Activated naive CD4-positive, alpha-beta T cell treated with anti-CD3 and anti-CD28 coated beads, Interleukin-2, amount 50 U/mL, for 24 hours (primary cell): ENCODE results near the gene ADAMTS10.
A peak's percentile ranks its signal among the peaks of the same experiment; 100 is the strongest.
"Not testable (repeated sequence)": the region's sequence is repeated elsewhere in the genome, so short reads cannot be mapped to it uniquely, and the experiment has no call there.

Experiments used
- H3K27ac Mint-ChIP-seq: one replicate; pipeline ENCODE4 v1.8.0; 2021; ENCODE audit warnings: mild to moderate bottlenecking, mixed read lengths
- H3K27me3 Mint-ChIP-seq: one replicate; pipeline ENCODE4 v1.8.0; 2021; ENCODE audit warnings: mixed read lengths
- H3K36me3 Mint-ChIP-seq: one replicate; pipeline ENCODE4 v1.8.0; 2021; ENCODE audit warnings: mixed read lengths
- H3K4me1 Mint-ChIP-seq: one replicate; pipeline ENCODE4 v1.8.0; 2021; ENCODE audit warnings: mixed read lengths
- H3K4me3 Mint-ChIP-seq: one replicate; pipeline ENCODE4 v1.8.0; 2021; ENCODE audit warnings: mild to moderate bottlenecking, mixed read lengths
- H3K9me3 Mint-ChIP-seq: one replicate; pipeline ENCODE4 v1.8.0; 2021; ENCODE audit warnings: mixed read lengths

Gene ADAMTS10

DNA sequence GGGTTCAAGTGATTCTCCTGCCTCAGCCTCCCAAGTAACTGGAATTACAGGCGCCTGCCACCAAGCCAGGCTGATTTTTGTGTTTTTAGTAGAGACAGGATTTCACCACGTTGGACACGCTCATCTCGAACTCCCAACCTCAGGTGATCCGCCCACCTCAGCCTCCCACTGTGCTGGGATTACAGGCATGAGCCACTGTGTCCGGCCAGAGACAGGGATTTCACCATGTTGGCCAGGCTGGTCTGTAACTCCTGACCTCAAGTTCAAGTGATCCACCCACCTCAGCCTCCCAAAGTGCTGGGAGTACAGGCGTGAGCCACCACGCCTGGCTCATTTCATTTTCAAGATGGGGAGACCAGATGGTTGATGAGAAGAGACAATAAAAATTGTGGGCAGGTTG lies 45.6 kb downstream of the ADAMTS10 start:
- H3K36me3 Mint-ChIP-seq, H3K27ac Mint-ChIP-seq, H3K27me3 Mint-ChIP-seq, H3K4me3 Mint-ChIP-seq, H3K9me3 Mint-ChIP-seq: not testable (repeated sequence)
- H3K4me1 Mint-ChIP-seq: peaks cover 31% of the 10 kb centered on the region

DNA sequence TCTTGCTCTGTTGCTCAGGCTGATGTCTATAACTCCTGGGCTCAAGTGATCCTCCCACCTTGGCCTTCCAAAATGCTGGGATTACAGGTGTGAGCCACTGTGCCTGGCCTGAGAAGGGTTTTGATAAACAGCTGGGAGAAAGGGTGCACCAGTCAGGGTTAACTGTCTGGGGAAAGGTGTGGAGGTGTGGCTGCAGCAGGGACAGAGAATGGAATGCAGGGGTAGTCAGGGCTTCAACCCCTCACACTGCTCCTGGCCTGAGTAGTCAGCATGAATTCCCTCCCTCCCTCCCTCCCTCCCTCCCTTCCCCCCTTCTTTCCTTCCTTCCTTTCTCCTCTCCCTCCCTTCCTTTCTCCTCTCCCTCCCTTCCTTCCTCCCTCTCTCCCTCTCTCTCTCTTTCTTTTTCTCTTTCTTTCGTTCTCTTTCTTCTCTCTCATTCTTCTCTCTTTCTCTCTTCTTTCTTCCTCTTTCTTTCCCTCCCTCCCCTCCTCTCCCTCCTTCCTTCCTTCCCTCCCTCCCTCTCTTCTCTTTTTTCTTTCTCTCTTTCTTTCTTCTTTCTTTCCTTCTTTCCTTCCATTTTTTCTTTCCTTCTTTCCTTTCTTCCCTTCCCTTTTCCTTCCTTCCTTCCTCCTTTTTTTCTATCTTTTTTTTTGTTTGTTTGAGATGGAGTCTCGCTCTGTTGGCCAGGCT lies 49.3 kb downstream of the ADAMTS10 start:
- Mint-ChIP-seq H3K4me3 (peak overlapping the region; percentile 9), H3K4me1 (peaks cover 27% of the 10 kb centered on the region), H3K36me3 (no peaks in the 10 kb centered on the region), H3K27ac (peak overlapping the region; percentile 59), H3K27me3 (no peaks in the 10 kb centered on the region), H3K9me3 (no peaks in the 10 kb centered on the region)

DNA sequence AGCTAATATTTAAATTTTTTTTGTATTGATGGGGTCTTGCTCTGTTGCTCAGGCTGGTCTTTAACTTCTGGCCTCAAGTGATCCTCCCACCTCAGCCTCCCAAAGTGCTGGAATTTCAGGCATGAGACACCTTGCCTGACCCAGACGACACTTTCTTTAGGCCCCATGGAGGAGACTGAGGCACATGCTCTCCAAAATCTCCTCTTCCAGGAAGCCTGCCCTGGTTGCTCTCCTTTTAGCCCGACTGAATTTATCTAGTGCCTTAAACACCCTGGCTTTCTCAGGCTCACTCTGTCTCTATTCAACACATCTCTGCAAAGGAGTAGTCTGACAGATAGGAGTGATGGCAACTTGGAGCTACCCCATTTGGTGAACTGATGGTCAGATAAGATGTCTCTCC lies 52.2 kb downstream of the ADAMTS10 start:
- Mint-ChIP-seq H3K4me3 (no peak overlapping the region), H3K27me3 (no peaks in the 10 kb centered on the region), H3K4me1 (peaks cover 25% of the 10 kb centered on the region), H3K9me3 (no peaks in the 10 kb centered on the region), H3K27ac (no peak overlapping the region), H3K36me3 (no peaks in the 10 kb centered on the region)

DNA sequence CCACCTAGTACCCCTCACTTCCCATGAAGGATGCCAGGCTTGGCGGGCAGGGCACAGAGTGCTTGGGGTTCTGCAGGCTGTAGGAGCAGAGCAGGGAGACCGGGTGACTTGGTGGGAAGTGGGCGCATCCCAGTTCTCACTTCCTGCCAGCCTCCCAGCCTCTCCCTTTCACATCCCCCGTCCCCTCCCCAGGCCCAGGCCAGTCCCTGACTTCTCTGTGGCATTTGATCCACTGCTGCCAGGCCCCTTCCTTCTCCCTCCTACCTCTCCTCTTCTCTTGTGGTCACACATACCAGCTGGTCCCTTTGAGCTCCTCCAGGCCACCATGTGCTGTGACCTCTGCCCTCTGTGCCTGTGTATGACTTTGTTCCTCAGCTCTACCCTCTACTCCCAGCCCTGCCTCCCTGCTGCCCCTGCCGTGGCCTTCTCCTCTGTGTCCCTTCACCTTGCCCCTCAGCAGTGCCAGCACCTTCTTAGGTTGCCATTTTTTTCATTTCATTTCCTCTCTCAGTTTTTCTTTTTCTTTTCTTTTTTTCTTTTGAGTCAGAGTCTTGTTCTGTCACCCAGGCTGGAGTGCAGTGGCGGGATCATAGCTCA lies 52.8 kb downstream of the ADAMTS10 start:
- Mint-ChIP-seq H3K36me3 (peaks cover 1% of the 10 kb centered on the region), H3K27me3 (no peaks in the 10 kb centered on the region), H3K27ac (peak overlapping the region; percentile 73), H3K4me3 (no peak overlapping the region), H3K4me1 (peaks cover 28% of the 10 kb centered on the region), H3K9me3 (no peaks in the 10 kb centered on the region)

DNA sequence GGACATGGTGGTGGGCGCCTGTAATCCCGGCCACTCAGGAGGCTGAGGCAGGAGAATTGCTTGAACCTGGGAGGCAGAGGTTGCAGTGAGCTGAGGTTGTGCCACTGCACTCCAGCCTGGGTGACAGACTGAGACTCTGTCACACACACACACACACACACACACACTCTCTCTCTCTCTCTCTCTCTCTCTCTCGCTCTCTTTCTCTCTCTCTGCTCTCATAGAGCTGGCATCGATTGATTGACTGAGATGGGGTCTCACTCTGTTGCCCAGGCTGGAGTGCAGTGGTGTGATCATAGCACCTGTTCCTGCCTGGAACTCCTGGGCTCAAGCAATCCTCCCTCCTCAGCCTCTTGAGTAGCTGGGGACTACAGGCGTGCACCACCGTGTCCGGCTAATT lies 56.8 kb downstream of the ADAMTS10 start:
- H3K4me3 Mint-ChIP-seq, H3K36me3 Mint-ChIP-seq, H3K9me3 Mint-ChIP-seq, H3K27me3 Mint-ChIP-seq, H3K27ac Mint-ChIP-seq: not testable (repeated sequence)
- peaks cover 22% of the 10 kb centered on the region for H3K4me1 Mint-ChIP-seq

DNA sequence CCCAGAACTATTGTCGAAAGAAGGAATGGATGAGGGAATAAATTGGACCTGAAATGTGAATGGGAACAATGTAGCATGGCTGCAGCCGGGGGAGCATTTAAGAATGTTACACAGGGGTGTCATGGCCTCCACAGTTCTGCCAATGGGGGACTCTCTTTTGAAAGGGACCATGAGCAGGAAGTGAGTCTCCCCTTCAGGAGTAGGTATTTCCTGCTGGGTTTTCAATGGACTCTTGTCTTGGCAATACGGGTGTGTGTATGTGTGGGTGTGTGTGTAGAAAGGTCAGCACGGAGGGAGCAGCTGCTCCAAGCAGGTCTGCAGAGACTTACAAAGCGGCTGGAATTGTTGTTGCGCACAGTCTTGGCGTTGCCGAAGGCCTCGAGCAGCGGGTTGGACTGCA lies 57.7 kb downstream of the ADAMTS10 start:
- Mint-ChIP-seq H3K27ac (no peak overlapping the region), H3K27me3 (no peaks in the 10 kb centered on the region), H3K36me3 (peaks cover 1% of the 10 kb centered on the region), H3K4me1 (peaks cover 18% of the 10 kb centered on the region), H3K4me3 (no peak overlapping the region), H3K9me3 (no peaks in the 10 kb centered on the region)

DNA sequence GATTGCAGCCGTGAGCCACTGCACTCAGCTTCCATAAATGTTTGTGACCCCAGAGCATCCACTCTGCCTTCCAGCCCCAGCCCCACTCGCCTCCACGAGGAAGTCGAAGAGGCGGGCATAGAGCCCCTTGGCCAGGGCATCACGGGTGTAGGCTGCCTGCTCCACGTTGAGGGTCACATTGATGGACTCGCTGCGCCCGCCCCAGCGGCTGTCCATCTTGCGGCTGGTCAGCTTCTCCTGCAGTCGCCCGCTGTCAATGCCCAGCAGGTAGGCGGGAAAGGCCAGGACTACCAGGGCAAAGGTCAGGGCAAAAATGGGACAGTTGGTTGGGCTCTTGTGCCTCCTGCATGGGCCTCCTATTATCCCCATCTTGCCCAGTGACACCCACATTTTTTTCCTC lies 60.4 kb downstream of the ADAMTS10 start:
- Mint-ChIP-seq H3K27ac (no peak overlapping the region), H3K9me3 (no peaks in the 10 kb centered on the region), H3K27me3 (no peaks in the 10 kb centered on the region), H3K4me3 (no peak overlapping the region), H3K4me1 (peaks cover 13% of the 10 kb centered on the region), H3K36me3 (peaks cover 1% of the 10 kb centered on the region)

DNA sequence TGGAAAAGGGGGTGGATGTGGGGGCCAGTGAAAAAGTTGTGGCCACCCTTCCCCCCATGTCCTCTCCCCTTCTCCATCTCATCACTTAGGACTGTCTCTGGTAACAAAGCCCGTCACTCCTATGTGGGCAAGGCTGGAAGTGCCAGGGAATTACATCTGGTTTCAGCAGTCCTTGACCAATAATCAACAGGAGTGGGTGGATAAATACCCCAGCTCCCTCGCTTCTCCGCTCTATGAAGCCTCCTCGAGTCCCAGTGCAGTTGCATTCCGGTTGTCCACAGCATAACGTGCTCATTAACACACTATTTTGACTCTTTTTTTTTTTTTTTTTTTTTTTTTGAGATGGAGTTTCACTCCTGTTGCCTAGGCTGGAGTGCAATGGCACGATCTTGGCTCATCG lies 64.8 kb downstream of the ADAMTS10 start:
- no peaks in the 10 kb centered on the region for H3K27me3 Mint-ChIP-seq
- H3K36me3 Mint-ChIP-seq: no peaks in the 10 kb centered on the region
- H3K9me3 Mint-ChIP-seq: no peaks in the 10 kb centered on the region
- H3K4me3 Mint-ChIP-seq: no peak overlapping the region
- no peak overlapping the region for H3K27ac Mint-ChIP-seq
- H3K4me1 Mint-ChIP-seq: peaks cover 3% of the 10 kb centered on the region

DNA sequence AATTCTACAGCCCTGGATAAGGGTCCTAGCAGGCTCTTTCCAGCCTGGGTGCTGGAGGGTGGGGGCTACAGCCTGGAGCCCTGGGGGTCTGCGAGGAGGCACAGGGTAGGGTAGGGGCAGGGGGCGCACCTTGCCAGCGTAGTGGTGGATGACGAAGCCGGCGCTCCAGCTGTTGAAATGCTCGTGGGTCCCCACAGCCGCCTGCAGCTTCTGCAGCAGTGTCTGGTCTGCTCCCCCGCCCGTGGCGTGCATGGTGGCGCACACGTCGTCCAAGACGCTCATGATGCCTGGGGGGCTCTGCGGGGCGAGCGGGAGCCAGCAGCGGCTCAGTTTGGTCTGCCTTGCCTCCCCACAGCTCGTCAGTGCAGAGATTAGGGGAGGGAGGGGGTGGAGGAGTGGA lies 66.3 kb downstream of the ADAMTS10 start:
- Mint-ChIP-seq H3K9me3 (no peaks in the 10 kb centered on the region), H3K4me3 (no peak overlapping the region), H3K36me3 (no peaks in the 10 kb centered on the region), H3K27me3 (no peaks in the 10 kb centered on the region), H3K27ac (no peak overlapping the region), H3K4me1 (peaks cover 3% of the 10 kb centered on the region)

DNA sequence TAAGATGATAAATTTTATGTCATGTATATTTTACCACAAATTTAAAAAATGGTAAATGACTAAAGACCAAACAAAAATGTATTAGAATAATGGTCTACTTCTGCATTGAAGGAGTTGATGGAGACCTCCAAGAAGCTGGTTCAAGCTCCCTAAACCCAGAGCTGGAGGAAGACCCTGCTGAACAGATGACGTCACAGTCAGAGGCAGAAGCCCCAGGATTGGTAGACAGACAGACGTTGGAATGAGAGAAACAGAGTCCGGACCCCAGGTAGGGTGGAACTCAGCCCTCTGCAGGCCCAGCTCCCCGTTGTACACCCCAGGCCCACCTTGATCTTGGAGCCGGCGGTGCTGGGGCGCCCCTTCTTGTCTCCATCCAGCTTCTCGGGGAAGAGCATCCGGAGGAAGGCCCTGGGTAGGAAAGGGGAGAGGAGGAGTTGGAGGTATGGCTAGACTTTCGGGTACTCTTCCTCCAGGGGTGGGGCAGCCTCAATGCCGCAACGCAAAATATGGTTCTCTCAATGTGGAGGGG lies 70.8 kb downstream of the ADAMTS10 start:
- Mint-ChIP-seq H3K4me1 (no peaks in the 10 kb centered on the region), H3K27me3 (no peaks in the 10 kb centered on the region), H3K9me3 (no peaks in the 10 kb centered on the region), H3K36me3 (peaks cover 1% of the 10 kb centered on the region), H3K27ac (no peak overlapping the region), H3K4me3 (no peak overlapping the region)

DNA sequence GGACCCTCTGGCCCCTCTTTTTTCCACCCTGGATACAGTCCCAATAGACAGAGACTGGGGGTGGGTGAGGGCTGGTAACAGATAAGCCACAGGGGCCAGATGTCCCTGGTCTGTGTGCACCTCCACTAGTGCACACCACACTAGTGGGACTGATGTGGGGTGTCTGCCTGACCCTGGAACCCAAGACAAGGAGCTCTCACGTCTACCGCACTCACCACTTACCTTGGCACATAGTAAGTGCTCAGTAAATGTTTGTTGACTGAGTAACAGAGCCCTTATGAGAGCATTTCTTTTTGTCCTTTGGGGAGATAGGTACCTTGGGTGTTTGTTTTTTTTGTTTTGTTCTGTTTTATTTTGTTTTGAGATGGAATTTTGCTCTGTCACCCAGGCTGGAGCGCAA lies 73.4 kb downstream of the ADAMTS10 start:
- Mint-ChIP-seq H3K4me3 (no peak overlapping the region), H3K27me3 (no peaks in the 10 kb centered on the region), H3K4me1 (peaks cover 3% of the 10 kb centered on the region), H3K27ac (no peak overlapping the region), H3K9me3 (no peaks in the 10 kb centered on the region), H3K36me3 (peaks cover 1% of the 10 kb centered on the region)

DNA sequence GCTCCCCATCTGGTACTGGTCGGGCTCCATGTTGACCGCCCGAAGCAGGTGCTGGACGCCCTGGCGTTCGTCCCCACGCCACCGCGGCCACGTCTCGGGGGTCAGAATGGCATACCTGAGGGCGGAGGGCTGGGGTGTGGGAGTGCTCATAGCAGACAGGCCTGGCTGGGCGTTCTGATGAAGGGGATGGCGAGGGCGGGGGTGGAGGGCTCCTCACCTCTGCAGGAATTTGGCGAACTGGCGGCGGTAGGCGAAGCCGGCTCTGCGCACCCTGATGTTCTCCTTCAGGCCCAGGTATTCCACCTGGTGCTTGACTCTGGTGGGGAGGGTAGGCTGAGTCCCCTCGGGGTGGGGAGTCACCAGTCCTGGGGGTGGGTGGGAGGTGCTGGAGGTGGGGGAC lies 74.2 kb downstream of the ADAMTS10 start:
- Mint-ChIP-seq H3K36me3 (peaks cover 1% of the 10 kb centered on the region), H3K9me3 (no peaks in the 10 kb centered on the region), H3K4me3 (no peak overlapping the region), H3K27ac (no peak overlapping the region), H3K4me1 (peaks cover 5% of the 10 kb centered on the region), H3K27me3 (no peaks in the 10 kb centered on the region)

DNA sequence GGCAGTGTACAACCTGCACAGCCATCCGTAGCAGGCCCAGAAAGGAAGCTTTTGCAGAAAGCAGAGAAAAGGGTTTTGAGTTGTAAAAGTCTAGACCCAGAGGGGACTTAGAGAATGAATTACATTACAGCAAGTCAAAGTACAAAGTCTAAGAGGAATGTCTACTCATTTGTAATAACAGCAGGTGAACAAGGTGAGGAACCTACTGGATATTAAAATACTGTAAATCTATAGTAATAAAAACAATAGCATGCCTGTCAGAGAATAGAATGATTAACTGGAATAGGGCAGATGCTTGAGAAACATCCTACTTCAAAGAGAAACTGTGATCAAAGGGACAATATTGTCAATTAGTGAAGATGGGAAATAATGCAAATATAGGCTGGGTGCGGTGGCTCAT lies 78.3 kb downstream of the ADAMTS10 start:
- no peak overlapping the region for H3K27ac Mint-ChIP-seq

DNA sequence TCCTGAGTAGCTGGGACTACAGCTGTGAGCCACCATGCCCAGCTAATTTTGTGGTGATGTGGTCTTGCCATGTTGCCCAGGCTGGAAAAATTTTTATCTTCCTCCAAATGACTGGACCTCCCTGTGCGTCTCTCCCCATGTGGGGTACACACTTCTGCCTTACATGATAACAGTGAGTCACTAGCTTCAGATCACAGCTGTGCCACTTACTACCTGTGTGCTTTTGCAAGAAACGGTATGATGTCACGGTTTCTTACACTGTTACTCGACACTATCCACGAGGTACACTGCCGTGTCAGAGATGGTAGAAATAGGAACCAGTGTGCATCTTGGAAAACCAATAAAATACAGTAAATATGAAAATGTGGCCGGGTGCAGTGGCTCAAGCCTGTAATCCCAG lies 79.0 kb downstream of the ADAMTS10 start:
- Mint-ChIP-seq H3K27me3 (no peaks in the 10 kb centered on the region), H3K9me3 (no peaks in the 10 kb centered on the region), H3K4me1 (peaks cover 26% of the 10 kb centered on the region), H3K36me3 (peaks cover 1% of the 10 kb centered on the region), H3K27ac (no peak overlapping the region), H3K4me3 (no peak overlapping the region)

More for the DNA sequence above, 78.3 kb downstream of the ADAMTS10 start:
- peaks cover 22% of the 10 kb centered on the region for H3K4me1 Mint-ChIP-seq
- H3K9me3 Mint-ChIP-seq: no peaks in the 10 kb centered on the region
- H3K27me3 Mint-ChIP-seq: no peaks in the 10 kb centered on the region
- peaks cover 1% of the 10 kb centered on the region for H3K36me3 Mint-ChIP-seq
- H3K4me3 Mint-ChIP-seq: no peak overlapping the region
